NCI-H1930 (cell line): Measurements from ENCODE around the gene FTL.
A peak's percentile ranks its signal among the peaks of the same experiment; 100 is the strongest.
"Not testable (repeated sequence)": the region's sequence is repeated elsewhere in the genome, so short reads cannot be mapped to it uniquely, and the experiment has no call there.

Experiments used
- DNase-seq, 2 experiments: peaks; one replicate each; lab custom pipeline; 2025; lab: John Stamatoyannopoulos, UW

FTL gene

DNA sequence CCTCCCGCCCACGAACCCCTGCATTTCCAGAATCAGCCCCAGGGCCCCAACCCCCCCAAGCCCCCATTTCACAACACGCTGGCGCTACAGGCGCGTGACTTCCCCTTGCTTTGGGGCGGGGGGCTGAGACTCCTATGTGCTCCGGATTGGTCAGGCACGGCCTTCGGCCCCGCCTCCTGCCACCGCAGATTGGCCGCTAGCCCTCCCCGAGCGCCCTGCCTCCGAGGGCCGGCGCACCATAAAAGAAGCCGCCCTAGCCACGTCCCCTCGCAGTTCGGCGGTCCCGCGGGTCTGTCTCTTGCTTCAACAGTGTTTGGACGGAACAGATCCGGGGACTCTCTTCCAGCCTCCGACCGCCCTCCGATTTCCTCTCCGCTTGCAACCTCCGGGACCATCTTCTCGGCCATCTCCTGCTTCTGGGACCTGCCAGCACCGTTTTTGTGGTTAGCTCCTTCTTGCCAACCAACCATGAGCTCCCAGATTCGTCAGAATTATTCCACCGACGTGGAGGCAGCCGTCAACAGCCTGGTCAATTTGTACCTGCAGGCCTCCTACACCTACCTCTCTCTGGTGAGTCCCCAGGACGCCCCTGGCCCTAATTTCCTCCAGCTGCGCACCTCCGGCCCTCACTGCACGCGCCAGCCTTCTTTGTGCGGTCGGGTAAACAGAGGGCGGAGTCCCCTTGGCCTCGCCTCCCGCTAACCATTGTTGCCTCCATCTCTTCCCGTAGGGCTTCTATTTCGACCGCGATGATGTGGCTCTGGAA, at the start of gene FTL:
Gene FTL, plus strand, starts transcription at position 270 of the 766 bp plus-strand sequence. Its CDS starts 199 bp downstream, at position 469.
- peak; percentile 92 to 96 for DNase-seq

GRCh38 chr19:48915757-48916156, 49.4 kb upstream of the FTL start:
- no peak for DNase-seq

DNA sequence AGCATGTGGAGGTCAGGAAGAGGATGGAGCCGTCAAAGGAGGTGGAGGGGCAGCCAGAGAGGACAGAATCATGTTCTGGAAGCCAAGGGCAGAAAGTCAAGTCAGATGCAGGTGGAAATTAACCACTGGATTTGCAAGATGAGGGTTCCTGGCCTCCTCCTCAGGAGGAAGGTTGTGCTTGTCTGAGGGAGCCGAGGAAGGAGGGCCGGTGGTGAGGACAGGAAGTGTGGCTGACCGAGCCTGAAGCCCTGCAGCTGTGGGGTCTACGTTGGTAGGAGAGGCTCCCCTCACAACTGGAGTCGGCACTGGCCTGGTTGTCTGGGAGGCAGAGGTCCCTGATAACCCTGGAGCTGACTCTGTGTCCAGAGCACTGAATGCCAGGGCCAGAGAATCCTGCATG, 47.0 kb upstream of the FTL start:
- DNase-seq: no peak

DNA sequence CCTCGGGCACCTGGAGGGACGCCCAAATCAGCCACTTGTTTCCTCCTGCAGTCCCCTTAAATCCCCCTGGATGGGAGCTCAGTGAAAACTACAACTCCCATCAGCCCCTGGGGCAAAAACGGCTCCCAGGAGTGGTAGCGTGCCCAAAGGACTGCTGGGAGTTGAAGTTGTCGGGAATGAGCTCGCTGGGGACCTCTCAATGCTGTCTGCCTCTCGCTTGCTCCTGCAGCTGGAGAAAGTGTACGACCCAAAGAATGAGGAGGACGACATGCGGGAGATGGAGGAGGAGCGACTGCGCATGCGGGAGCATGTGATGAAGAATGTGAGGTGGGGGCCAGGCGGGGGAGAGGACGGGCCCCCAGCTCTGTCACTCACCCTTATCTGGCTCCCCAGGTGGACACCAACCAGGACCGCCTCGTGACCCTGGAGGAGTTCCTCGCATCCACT, 46.3 kb upstream of the FTL start:
- peak; percentile 34 to 51 for DNase-seq

GRCh38 chr19:48919271-48919670, 45.8 kb upstream of the FTL start:
- DNase-seq: not testable (repeated sequence)

DNA sequence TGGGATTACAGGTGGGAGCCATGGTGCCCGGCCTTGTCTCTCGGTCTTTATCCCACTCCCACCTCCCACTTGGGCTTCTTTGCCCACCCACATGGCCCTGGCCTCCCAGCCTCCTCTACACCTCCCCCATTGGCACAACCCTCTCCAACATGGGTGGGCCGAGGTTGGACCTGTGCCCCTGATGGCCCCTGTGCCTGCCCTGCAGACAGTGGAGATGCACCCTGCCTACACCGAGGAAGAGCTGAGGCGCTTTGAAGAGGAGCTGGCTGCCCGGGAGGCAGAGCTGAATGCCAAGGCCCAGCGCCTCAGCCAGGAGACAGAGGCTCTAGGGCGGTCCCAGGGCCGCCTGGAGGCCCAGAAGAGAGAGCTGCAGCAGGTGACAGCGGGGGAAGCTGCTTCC, 44.2 kb upstream of the FTL start:
- DNase-seq: no peak

GRCh38 chr19:48921721-48922500, 43.2 kb upstream of the FTL start:
- no peak for DNase-seq

DNA sequence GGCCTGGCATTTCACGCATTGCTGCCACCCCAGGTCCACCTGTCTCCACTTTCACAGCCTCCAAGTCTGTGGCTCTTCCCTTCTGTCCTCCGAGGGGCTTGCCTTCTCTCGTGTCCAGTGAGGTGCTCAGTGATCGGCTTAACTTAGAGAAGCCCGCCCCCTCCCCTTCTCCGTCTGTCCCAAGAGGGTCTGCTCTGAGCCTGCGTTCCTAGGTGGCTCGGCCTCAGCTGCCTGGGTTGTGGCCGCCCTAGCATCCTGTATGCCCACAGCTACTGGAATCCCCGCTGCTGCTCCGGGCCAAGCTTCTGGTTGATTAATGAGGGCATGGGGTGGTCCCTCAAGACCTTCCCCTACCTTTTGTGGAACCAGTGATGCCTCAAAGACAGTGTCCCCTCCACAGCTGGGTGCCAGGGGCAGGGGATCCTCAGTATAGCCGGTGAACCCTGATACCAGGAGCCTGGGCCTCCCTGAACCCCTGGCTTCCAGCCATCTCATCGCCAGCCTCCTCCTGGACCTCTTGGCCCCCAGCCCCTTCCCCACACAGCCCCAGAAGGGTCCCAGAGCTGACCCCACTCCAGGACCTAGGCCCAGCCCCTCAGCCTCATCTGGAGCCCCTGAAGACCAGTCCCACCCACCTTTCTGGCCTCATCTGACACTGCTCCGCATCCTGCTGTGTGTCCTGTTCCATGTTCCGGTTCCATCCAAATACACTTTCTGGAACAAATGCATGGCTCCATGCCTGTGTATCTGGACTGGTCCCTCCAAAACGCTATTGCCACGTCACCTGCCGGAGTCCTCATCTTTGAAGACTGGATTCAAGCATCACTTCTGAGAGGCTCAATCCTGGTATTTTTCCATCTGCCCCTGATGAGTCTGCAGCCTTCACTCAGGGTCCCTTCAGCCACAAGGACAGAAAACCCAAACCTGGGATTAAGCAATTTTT, 42.3 kb upstream of the FTL start:
- DNase-seq: no peak

DNA sequence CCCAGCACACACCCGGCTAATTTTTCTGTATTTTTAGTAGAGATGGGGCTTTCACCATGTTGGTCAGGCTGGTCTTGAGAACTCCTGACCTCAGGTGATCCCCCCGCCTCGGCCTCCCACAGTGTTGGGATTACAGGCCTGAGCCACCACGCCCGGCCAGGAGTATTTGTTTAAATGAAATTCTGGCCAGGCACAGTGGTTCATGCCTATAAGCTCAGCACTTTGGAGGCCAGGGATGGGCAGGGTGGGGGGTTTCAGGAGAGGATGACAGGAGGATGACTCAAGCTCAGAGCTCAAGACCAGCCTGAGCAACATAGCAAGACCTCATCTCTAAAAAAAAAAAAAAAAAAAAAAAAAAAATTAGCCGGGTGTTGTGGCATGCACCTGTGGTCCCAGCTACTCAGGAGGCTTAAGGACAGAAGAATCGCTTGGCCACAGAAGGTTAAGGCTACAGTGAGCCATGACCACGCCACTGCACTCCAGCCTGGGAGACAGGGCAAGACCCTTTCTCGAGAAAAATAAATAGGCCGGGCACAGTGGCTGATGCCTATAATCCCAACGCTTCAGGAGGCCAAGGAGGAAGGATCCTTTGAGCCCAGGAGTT, 39.8 kb upstream of the FTL start:
- DNase-seq: no peak

GRCh38 chr19:48925890-48926289, 39.2 kb upstream of the FTL start:
- not testable (repeated sequence) for DNase-seq

- DNase-seq: no peak
Observed at GRCh38 chr19:48926909-48927308, 38.2 kb upstream of the FTL start.

DNA sequence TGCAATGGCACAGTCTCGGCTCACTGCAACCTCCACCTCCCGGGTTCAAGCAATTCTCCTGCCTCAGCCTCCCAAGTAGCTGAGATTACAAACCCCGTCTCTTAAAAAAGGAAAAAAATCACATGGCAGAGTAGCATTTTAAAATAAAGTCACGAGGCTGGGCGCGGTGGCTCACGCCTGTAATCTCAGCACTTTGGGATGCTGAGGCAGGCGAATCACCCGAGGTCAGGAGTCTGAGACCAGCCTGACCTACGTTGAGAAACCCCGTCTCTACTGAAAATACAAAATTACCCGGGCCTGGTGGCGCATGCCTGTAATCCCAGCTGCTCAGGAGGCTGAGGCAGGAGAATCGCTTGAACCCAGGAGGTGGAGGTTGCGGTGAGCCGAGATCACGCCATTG, 37.4 kb upstream of the FTL start:
- not testable (repeated sequence) for DNase-seq

DNA sequence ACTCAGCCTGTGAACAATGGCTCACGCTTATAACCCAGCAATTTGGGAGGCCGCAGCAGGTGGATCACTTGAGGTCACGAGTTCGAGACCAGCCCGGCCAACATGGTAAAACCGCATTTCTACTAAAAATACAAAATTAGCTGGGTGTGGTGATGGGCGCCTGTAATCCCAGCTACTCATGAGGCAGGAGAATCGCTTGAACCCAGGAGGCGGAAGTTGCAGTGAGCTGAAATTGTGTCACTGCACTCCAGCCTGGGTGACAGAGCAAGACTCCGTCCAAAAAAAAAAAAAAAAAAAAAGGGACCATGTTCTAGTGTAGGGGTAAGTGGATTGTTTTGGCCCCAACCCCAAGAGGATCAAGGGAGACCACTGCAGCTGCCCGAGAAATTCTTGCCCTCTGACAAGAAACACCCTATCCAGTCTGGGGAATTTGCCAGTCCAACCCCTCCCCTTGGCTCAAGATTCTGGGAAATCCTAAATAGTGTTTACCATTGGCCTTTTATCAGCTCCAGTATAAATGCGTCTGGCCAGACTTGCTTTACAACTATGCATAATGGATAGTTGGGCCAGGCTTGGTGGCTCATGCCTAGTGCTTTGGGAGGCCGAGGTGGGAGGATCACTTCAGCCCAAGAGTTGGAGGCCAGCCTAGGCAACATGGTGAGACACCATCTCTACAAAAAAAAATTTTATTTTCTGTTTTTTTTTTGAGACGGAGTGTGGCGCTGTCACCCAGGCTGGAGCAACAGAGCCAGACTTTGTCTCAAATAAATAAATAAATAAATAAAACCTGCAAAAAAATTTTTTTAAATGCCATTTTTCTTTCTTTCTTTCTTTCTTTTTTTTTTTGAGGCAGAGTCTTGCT, 36.7 kb upstream of the FTL start:
- DNase-seq: no peak

DNA sequence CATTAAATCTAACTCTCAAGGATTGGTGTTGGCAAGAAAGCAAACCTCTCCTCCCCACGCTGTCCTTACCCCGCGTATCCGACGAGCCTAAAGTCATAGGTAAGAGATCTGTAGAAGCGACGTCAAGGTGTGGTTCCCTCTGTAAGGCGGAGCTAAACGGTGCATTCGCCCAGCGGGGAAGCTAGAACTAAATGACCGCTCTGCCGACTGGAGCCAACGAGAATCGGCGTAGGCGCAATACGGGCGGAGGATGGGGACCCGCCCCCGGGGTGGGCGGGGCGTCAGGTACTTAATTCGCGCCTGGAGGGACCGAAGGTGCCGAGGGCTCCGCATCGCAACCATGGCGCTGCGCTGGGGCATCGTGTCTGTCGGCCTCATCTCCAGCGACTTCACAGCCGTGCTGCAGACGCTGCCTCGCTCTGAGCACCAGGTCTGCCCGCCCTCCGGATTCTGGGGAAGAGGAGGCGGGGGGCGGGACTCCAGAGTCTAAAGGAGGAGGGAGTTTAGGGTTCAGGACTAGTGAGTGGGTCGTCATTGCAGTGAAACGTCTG, 31.7 kb upstream of the FTL start, which contains the start of gene DHDH:
Gene DHDH, plus strand, starts transcription at position 318 of the 551 bp plus-strand sequence. Its CDS starts 23 bp downstream, at position 341.
- DNase-seq: peak; percentile 94

GRCh38 chr19:48934837-48935236, 30.3 kb upstream of the FTL start:
- no peak for DNase-seq

DNA sequence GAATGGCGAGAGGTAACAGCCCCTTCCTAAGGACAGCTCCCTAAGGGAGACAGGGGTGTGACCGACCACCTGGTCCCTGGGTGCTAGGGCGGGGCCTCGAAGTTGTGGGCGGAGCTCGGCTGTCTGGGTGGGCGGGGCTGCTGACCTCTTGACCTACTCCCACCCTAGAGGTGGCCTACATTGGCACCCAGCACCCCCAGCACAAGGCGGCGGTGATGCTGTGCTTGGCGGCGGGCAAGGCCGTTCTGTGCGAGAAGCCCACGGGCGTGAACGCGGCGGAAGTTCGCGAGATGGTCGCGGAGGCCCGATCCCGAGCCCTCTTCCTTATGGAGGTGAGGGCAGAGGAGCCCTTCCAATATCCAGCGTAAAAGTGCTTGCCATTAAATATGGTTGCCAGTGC, 29.2 kb upstream of the FTL start:
- no peak for DNase-seq

DNA sequence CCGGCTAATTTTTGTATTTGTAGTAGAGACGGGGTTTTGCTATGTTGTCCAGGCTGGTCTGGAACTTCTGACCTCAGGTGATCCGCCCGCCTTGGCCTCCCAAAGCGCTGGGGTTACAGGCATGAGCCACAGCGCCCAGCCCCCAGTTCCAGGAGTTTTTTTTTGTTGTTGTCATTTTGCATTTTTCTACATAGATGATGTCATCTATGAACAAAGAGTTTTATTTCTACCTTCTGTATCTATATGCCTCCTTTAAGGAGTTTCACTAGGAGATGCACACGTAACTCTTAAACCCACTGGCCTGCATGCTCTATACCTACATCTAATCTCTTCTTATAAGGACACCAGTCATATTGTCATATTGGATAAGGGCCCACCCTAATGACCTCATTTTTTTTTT, 26.9 kb upstream of the FTL start:
- no peak for DNase-seq

GRCh38 chr19:48940902-48941301, 24.2 kb upstream of the FTL start:
- DNase-seq: no peak

DNA sequence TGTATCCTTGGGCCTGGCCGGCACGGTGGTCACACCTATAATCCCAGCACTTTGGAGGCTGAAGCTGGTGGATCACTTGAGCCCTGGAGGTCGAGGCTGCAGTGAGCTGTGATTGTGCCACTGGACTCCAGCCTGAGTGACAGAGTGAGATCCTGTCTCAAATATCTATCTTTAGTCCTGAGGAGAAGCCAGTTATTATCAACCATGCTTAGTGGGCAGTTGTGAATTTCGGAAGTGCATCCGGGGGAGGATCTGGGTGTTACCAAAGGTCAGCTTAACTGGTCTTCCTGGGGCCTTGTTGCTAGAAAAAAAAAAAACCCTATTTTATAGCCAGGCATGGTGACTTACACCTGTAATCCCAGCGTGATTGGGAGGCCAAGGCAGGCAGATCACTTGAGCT, 22.0 kb upstream of the FTL start:
- DNase-seq: no peak

DNA sequence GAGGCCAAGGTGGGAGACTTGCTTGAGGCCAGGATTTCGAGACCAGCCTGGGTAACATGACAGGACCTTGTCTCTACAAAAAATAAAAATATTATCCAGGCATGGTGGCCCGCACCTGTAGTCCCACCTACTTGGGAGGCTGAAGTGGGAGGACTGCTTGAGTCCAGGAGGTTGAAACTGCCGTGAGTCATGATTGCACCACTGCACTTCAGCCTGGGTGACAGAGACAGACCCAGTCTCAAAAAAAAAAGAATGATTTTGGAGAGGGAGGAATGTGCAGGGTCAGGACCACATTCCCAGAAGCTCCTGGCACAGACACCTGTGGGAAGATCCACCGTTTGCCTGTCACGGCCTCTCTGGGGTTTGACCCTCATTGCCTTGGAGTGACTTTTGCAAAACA, 19.7 kb upstream of the FTL start:
- DNase-seq: no peak
